GM12872 (cell line): ENCODE data around the gene LHCGR.

Experiments used
- TF ChIP-seq, protein P1 (sequence below): IDR thresholded peaks from 3 replicates; pipeline ENCODE4 v1.5.1; 2011; ENCODE audit warnings: low read depth, mild to moderate bottlenecking, low read length, moderate library complexity; ENCODE audit not compliant: insufficient read depth

The LHCGR gene

DNA sequence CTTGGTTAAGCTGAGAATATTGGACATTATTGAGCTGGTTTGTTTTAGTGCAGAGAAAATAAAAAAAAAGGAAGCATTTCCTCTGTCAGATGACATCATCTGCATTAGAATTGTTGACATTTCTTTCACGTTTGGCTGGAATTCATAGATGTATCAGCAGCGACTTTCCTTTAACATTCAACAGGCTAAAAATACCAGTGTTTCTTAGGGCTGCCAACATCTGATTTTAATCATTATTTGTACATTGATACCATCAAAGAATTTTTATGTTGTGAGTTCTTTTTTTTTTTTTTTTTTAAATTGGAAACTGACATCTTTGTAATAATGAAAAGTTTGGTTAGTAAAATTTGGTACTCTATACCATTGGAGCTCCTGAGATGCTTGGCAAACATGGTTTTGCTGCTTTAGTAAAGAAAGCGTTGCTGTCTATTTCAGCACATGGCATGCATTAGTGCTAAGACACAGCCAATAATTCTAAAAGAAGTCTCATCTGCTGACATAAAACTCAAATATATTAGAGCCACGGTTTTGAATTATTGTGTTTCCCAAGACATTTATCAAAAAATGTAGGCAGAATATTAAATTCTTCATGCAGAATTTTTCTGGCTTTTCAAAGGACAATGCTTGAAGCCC, 104.2 kb downstream of the LHCGR start:
- TF ChIP-seq, protein P1, sequence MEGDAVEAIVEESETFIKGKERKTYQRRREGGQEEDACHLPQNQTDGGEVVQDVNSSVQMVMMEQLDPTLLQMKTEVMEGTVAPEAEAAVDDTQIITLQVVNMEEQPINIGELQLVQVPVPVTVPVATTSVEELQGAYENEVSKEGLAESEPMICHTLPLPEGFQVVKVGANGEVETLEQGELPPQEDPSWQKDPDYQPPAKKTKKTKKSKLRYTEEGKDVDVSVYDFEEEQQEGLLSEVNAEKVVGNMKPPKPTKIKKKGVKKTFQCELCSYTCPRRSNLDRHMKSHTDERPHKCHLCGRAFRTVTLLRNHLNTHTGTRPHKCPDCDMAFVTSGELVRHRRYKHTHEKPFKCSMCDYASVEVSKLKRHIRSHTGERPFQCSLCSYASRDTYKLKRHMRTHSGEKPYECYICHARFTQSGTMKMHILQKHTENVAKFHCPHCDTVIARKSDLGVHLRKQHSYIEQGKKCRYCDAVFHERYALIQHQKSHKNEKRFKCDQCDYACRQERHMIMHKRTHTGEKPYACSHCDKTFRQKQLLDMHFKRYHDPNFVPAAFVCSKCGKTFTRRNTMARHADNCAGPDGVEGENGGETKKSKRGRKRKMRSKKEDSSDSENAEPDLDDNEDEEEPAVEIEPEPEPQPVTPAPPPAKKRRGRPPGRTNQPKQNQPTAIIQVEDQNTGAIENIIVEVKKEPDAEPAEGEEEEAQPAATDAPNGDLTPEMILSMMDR, result no peak

DNA sequence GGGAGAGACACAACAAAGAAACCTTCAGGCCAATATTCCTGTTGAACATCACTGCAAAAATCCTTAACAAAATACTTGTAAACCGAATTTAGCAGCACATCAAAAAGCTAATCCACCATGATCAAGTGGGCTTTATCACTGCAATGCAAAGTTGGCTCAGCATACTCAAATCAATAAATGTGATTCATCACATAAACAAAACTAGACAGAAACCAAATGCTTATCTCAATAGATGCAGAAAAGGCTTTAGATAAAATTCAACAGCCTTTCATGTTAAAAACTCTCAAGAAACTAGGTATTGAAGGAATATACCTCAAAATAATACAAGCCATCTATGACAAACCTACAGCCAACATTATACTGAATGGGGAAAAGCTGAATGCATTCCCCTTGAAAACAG, 117.3 kb downstream of the LHCGR start:
- TF ChIP-seq, protein P1, result no peak
